Measurements from ENCODE around the gene RNF151.

DNA sequence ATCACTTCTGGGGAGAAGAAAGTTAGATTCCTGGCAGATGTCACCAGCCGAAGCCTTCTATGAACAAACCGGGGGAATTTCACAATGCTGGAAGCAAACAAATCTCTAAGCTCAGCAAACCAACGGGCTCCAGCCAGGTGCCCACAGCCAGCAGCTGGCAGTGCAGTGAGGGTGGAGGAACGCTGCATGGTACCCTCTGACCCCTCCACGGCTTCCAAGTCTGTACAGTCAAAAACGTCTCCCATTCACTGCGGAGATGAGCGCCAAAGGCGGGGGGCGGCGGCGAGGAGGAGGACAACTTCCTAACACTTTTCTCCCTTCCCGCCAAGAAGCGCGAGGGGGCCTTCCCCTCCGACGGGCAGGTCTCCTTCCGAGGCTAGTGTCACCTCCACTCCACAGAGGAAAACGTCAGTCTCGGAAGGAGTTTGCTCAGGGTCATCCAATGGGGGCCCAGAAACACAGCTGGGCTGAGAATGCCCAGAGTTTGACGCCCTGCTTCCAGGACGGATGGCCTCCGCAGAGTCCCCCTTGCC is 42.0 kb downstream of the RNF151 start:
- TF ChIP-seq, protein P1, sequence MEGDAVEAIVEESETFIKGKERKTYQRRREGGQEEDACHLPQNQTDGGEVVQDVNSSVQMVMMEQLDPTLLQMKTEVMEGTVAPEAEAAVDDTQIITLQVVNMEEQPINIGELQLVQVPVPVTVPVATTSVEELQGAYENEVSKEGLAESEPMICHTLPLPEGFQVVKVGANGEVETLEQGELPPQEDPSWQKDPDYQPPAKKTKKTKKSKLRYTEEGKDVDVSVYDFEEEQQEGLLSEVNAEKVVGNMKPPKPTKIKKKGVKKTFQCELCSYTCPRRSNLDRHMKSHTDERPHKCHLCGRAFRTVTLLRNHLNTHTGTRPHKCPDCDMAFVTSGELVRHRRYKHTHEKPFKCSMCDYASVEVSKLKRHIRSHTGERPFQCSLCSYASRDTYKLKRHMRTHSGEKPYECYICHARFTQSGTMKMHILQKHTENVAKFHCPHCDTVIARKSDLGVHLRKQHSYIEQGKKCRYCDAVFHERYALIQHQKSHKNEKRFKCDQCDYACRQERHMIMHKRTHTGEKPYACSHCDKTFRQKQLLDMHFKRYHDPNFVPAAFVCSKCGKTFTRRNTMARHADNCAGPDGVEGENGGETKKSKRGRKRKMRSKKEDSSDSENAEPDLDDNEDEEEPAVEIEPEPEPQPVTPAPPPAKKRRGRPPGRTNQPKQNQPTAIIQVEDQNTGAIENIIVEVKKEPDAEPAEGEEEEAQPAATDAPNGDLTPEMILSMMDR (conservative IDR thresholded peaks at IDR 0.05), result no peak
- no peak for TF ChIP-seq ZFX (IDR thresholded peaks at IDR 0.05)
